Measurements from ENCODE around the gene ALKBH7.

ALKBH7 gene

DNA sequence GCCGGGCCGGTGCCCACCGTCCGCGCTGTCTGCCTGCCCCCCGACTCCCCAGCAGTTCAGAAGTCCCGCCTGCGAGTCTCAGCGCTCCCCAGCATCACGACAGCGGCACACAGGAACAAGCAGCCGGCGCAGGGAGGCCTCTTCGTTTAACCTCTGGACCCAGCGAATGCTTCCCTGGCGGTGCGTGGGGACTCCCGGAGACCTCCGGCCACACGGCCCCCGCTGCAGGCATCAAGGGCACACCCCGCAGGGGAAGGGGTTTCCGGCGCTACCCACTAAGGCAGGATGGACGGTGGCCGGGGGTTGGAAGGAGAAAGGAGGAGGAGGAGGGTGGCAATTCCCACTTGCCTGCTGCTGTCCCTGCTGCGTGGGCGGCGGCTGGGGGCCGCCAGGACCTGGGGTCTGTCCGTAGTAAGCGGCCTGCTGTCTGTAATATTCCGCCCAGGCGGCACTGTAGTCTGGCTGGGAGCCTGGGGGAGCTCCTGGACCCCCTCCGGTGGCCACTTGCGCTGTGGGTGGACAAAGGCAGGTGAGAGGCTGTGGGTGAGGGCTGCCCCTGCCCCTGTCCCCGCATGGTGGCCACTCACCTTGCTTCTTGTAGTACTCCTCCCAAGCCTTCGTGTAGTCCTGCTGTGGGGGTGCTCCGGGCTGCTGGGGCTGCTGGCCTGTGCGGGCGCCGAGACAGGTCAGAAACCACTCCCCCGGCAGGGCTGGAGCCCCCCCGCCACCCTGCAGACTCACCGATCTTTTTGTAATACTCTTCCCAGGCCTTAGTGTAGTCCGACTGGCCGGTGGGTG, 42.4 kb downstream of the ALKBH7 start:
- Histone ChIP-seq H3K79me2 (ENCODE audit: control insufficient read depth, insufficient read depth, low read length, unreplicated experiment) (peaks cover 9% of the 10 kb centered on the region), H3K27me3 (ENCODE audit: insufficient read depth, low read length) (no peaks in the 10 kb centered on the region), H2AFZ (ENCODE audit: low read length, unreplicated experiment) (no peak overlapping the region), H3K27ac (ENCODE audit: low read depth, low read length) (no peak overlapping the region), H3K4me1 (ENCODE audit: control insufficient read depth, insufficient read depth, low read length, unreplicated experiment) (no peaks in the 10 kb centered on the region), H3K36me3 (ENCODE audit: insufficient read depth, low read length) (no peaks in the 10 kb centered on the region), H3K4me3 (ENCODE audit: low read depth, low read length) (no peak overlapping the region)

GRCh38 chr19:6415591-6416190, 43.1 kb downstream of the ALKBH7 start:
- Histone ChIP-seq H3K4me1 (ENCODE audit: control insufficient read depth, insufficient read depth, low read length, unreplicated experiment) (no peaks in the 10 kb centered on the region), H3K27ac (ENCODE audit: low read depth, low read length) (no peak overlapping the region), H3K4me3 (ENCODE audit: low read depth, low read length) (no peak overlapping the region), H3K27me3 (ENCODE audit: insufficient read depth, low read length) (no peaks in the 10 kb centered on the region), H2AFZ (ENCODE audit: low read length, unreplicated experiment) (no peak overlapping the region), H3K79me2 (ENCODE audit: control insufficient read depth, insufficient read depth, low read length, unreplicated experiment) (peaks cover 16% of the 10 kb centered on the region), H3K36me3 (ENCODE audit: insufficient read depth, low read length) (no peaks in the 10 kb centered on the region)

- no peaks in the 10 kb centered on the region for H3K4me1 ChIP-seq (ENCODE audit: control insufficient read depth, insufficient read depth, low read length, unreplicated experiment)
- H3K36me3 ChIP-seq (ENCODE audit: insufficient read depth, low read length): no peaks in the 10 kb centered on the region
- peaks cover 27% of the 10 kb centered on the region for H3K79me2 ChIP-seq (ENCODE audit: control insufficient read depth, insufficient read depth, low read length, unreplicated experiment)
- no peak overlapping the region for H3K4me3 ChIP-seq (ENCODE audit: low read depth, low read length)
- no peaks in the 10 kb centered on the region for H3K27me3 ChIP-seq (ENCODE audit: insufficient read depth, low read length)
- H3K27ac ChIP-seq (ENCODE audit: low read depth, low read length): no peak overlapping the region
- no peak overlapping the region for H2AFZ ChIP-seq (ENCODE audit: low read length, unreplicated experiment)
Observed at GRCh38 chr19:6416658-6417405, 44.2 kb downstream of the ALKBH7 start.

DNA sequence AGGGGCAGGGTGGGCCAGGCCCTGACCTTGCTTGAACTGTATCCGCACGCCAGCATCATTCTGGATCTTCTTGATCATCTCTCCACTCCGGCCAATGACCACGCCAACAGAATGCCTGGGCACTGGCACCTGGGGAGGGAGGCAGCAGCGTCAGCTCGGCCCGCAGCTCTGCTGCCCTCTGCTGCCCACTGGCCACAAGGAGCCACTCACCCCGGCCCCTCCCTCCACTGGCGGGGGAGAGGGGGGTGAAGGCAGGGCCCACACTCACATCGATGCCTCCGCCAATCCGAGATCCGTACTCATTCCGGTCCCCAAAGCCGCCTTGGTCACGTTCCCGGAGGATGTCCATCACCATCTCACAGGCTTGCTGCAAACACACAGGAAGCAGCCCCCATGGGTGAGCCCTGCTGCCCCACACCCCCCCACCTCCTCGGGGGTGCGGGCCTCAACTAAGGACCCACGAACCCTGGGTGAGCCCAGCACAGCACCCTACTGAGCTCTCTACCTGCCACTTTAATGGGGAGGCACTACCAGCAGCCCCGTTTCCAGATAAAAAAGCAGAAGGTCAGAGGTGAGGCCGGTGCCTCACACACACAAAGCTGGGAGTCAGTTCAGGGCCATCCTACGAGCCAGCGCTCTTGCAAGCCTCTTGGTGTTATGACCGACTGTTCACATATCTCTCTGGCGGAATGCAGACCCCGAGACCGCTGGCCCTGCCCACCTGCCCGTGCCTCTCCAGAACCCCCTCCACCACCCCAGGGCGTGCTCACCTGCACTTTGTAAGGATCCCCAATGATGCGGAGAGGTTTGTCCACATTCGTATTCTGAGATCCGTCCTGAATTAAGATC, 45.3 kb downstream of the ALKBH7 start:
- no peaks in the 10 kb centered on the region for H3K27me3 ChIP-seq (ENCODE audit: insufficient read depth, low read length)
- H3K36me3 ChIP-seq (ENCODE audit: insufficient read depth, low read length): no peaks in the 10 kb centered on the region
- peaks cover 38% of the 10 kb centered on the region for H3K79me2 ChIP-seq (ENCODE audit: control insufficient read depth, insufficient read depth, low read length, unreplicated experiment)
- H3K4me1 ChIP-seq (ENCODE audit: control insufficient read depth, insufficient read depth, low read length, unreplicated experiment): peaks cover 6% of the 10 kb centered on the region
- H3K27ac ChIP-seq (ENCODE audit: low read depth, low read length): no peak overlapping the region
- H2AFZ ChIP-seq (ENCODE audit: low read length, unreplicated experiment): no peak overlapping the region
- H3K4me3 ChIP-seq (ENCODE audit: low read depth, low read length): no peak overlapping the region

DNA sequence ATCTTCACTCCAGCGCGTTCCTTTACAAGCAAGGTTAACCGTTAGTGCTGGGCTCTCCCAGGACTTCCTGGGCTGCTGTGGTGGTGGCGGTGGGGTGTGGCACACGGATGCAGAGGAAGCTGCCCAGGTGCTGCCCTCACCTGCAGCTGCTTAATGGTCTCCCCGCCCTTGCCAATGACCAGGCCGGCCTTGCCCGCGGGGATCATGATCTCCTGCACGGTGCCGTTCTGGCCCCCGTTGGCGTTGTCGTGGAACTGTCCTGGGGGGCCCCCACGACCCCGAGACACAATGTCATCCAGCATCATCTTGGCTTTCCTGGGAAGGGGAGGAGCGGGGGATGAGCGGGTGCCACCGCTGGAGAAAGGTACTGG, 46.0 kb downstream of the ALKBH7 start:
- Histone ChIP-seq H3K4me1 (ENCODE audit: control insufficient read depth, insufficient read depth, low read length, unreplicated experiment) (peaks cover 10% of the 10 kb centered on the region), H2AFZ (ENCODE audit: low read length, unreplicated experiment) (no peak overlapping the region), H3K36me3 (ENCODE audit: insufficient read depth, low read length) (no peaks in the 10 kb centered on the region), H3K4me3 (ENCODE audit: low read depth, low read length) (no peak overlapping the region), H3K79me2 (ENCODE audit: control insufficient read depth, insufficient read depth, low read length, unreplicated experiment) (peaks cover 44% of the 10 kb centered on the region), H3K27ac (ENCODE audit: low read depth, low read length) (no peak overlapping the region), H3K27me3 (ENCODE audit: insufficient read depth, low read length) (no peaks in the 10 kb centered on the region)

DNA sequence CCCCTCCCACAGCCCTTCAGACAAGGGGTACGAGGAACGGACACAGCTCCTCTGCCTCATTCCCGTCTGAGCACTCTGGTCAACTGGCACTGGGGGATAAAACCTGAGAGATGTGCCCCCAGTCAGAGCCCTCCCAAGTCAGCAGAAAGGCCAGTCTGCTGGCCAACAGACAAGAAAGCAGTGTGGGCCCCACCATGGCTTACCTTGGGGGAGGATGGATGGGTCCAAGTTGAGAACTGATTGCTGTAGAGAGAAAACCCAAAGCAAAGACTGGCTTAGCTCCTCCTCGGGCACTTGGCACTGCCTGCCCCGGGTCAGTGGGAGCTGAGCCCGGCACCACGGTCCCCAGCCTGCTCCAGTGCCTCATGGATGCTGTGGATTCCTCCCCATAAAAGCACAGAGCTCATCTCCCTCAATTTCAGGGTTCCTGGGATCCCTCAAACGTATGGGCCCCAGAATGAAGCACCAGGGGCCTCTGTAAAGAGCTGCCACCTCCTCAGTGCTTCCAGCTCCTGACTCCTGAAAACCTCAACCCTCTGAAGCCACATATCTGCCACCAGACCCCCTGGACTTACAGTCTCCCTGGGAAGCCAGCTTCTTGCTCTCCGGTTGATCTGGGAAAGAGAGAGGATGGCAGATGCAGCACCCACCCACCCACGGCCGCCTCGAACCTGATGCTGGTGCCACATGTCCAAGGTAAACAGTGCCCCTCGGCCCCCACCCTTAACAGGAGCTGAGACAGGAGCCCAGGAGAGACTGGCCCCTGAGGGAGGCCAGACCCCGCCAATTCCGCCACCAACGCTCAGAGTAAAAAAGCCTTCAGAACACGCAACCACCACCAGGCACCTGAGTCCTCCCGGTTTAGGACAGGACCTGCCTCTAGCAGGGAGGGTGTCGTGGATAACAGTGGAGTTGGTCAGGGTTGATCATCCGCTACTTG, 48.8 kb downstream of the ALKBH7 start:
- Histone ChIP-seq H3K79me2 (ENCODE audit: control insufficient read depth, insufficient read depth, low read length, unreplicated experiment) (peaks cover 51% of the 10 kb centered on the region), H3K4me1 (ENCODE audit: control insufficient read depth, insufficient read depth, low read length, unreplicated experiment) (peaks cover 14% of the 10 kb centered on the region), H3K27ac (ENCODE audit: low read depth, low read length) (no peak overlapping the region), H3K4me3 (ENCODE audit: low read depth, low read length) (no peak overlapping the region), H3K27me3 (ENCODE audit: insufficient read depth, low read length) (no peaks in the 10 kb centered on the region), H2AFZ (ENCODE audit: low read length, unreplicated experiment) (no peak overlapping the region), H3K36me3 (ENCODE audit: insufficient read depth, low read length) (no peaks in the 10 kb centered on the region)

DNA sequence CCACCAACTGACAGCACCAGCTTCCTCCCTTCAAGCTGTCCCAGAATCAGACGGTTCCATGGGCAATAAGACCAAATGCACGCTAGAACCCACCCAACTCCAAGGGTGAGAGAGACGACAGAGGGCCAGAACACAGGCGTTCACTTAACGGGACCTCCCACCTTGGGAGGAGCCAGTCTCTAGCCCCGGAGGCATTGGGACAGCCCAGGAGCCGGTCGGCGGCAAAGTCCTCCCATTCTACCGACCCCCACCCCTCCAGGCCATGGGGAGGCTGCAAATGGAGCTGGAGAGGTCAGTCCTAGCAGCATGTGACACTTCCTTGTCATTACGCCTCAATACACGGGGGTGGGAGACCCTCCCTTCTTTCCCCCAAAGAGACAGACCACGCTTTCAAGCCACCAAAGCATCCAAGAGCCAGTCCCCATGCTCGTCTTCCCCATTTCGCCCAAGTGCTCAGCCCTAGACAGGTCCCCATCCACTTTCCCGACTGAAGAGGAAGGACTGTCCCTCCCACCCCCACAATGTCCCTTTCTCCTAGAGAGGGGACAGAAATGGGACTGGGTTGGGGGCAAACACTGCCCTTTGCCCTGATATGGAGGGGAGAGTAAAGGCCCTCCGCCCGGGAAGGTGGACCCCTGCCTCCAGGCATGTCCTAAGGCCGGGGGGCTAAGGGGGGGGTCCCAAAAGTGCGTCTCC, 51.1 kb downstream of the ALKBH7 start:
- Histone ChIP-seq H3K4me1 (ENCODE audit: control insufficient read depth, insufficient read depth, low read length, unreplicated experiment) (peaks cover 14% of the 10 kb centered on the region), H2AFZ (ENCODE audit: low read length, unreplicated experiment) (no peak overlapping the region), H3K36me3 (ENCODE audit: insufficient read depth, low read length) (no peaks in the 10 kb centered on the region), H3K27ac (ENCODE audit: low read depth, low read length) (peak overlapping the region; percentile 48; the same call in 1 of the 2 replicates), H3K4me3 (ENCODE audit: low read depth, low read length) (peak overlapping the region; percentile 98), H3K79me2 (ENCODE audit: control insufficient read depth, insufficient read depth, low read length, unreplicated experiment) (peaks cover 51% of the 10 kb centered on the region), H3K27me3 (ENCODE audit: insufficient read depth, low read length) (no peaks in the 10 kb centered on the region)

GRCh38 chr19:6424195-6424938, 51.8 kb downstream of the ALKBH7 start, which contains the start of gene KHSRP:
Gene KHSRP, minus strand, starts transcription at chr19:6424811. Its CDS starts 110 bp downstream, at chr19:6424701.
- H3K27ac ChIP-seq (ENCODE audit: low read depth, low read length): peak within 1 kb of the TSS; percentile 77
- peak within 1 kb of the TSS; percentile 29 for H2AFZ ChIP-seq (ENCODE audit: low read length, unreplicated experiment)

More at GRCh38 chr19:6424195-6424938, 51.8 kb downstream of the ALKBH7 start, which contains the start of gene KHSRP:
- Histone ChIP-seq H3K36me3 (ENCODE audit: insufficient read depth, low read length) (no peaks in the 10 kb centered on the region), H3K4me3 (ENCODE audit: low read depth, low read length) (peak within 1 kb of the TSS; percentile 98), H3K79me2 (ENCODE audit: control insufficient read depth, insufficient read depth, low read length, unreplicated experiment) (peaks cover 46% of the 10 kb centered on the region), H3K27me3 (ENCODE audit: insufficient read depth, low read length) (no peaks in the 10 kb centered on the region), H3K4me1 (ENCODE audit: control insufficient read depth, insufficient read depth, low read length, unreplicated experiment) (peaks cover 14% of the 10 kb centered on the region)

Measured in ACC112 (cell line).